Measurements from ENCODE around the gene TM4SF4.

Gene TM4SF4

DNA sequence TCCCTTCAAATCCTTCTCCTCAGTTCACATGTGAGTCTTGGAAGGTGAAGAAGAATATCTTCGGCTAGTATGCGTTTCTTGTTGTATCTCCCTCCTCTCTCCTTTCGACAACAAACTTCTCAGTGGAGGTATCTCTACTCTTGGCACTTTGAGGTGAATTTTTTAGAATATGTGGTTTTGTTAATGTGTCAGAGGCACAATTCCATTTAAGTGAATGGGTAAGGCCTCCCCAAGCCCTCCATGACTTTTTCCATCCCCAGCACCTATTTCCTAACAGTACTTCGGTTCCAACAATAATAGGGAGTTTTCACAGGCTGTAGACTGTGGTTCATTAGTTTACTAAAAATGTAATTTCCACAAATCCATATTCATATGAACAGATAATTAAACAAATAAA lies 74.2 kb downstream of the TM4SF4 start:
- no peak for DNase-seq (ENCODE audit: low read depth, low spot score)

DNA sequence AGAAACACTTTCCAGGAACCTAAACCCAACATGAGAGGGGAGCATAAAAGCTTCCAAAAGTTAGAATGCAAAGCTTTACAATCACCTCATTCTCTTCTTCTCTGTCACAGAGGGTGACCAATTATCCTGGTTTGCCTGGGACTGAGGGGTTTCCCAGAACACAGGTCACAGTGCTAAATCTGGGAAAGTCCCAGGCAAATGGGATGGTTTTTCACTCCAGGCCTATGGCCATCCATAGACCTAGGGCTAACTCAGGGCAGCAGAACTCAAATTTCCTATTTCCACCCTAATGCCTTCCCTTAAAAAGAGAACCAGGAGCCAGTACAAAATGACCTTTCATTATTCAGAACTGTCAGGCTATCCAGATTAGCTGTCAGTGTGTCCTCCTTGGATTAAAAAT lies 77.0 kb downstream of the TM4SF4 start:
- DNase-seq (ENCODE audit: low read depth, low spot score): no peak

GRCh38 chr3:149552700-149553099 lies 78.2 kb downstream of the TM4SF4 start:
- DNase-seq (ENCODE audit: low read depth, low spot score): no peak

Measured in iPS DF 19.7 (cell line).